Keratinocyte (primary cell): ENCODE measurements around the gene IVL. TPM values are rescaled to one million over a fixed set of nuclear protein-coding genes. Genes with fewer than 3 reads are reported as not detected.
A peak's percentile ranks its signal among the peaks of the same experiment; 100 is the strongest.

Experiments
- DNase-seq: peaks from one replicate; pipeline ENCODE4 v3.0.0-alpha.2; 2011; ENCODE audit warnings: low read depth, missing footprints, low spot score
- FAIRE-seq: peaks from 2 replicates; lab custom pipeline; 2011; peaks lifted over from hg19 to GRCh38; lab: Jason Lieb, UNC
- H2AFZ ChIP-seq: 2 replicates; pipeline ENCODE4 v1.6.0; 2012; ENCODE audit warnings: low read length, control low read depth, inconsistent platforms; ENCODE audit not compliant: control insufficient read depth
- H3K27ac ChIP-seq: 2 replicates; pipeline ENCODE4 v1.5.1; 2011; ENCODE audit warnings: low read length; ENCODE audit not compliant: control insufficient read depth, insufficient read depth
- H3K27me3 ChIP-seq: 3 replicates; pipeline ENCODE4 v1.6.0; 2011; ENCODE audit warnings: low read length; ENCODE audit not compliant: control insufficient read depth, insufficient read depth; ENCODE audit errors: extremely low read depth
- H3K36me3 ChIP-seq, 2 experiments: 2 replicates in 1 of 2; 3 replicates in 1 of 2; pipeline ENCODE4 v1.5.1; 2011; ENCODE audit warnings: low read length in 2 of 2, mild to moderate bottlenecking in 1 of 2; ENCODE audit not compliant: control insufficient read depth in 2 of 2, insufficient read depth in 2 of 2; ENCODE audit errors: extremely low read depth in 1 of 2
- H3K4me1 ChIP-seq: 3 replicates; pipeline ENCODE4 v1.5.1; 2011; ENCODE audit warnings: low read length; ENCODE audit not compliant: control insufficient read depth, insufficient read depth; ENCODE audit errors: extremely low read depth
- H3K4me2 ChIP-seq: 3 replicates; pipeline ENCODE4 v1.6.0; 2011; ENCODE audit warnings: low read depth, low read length; ENCODE audit not compliant: control insufficient read depth, insufficient read depth; ENCODE audit errors: extremely low read depth
- H3K4me3 ChIP-seq, 3 experiments: fragments of 200-600 bp in 1 of 3; sonication (generic) in 1 of 3; 2 replicates in 2 of 3; 3 replicates in 1 of 3; pipeline ENCODE4 v1.5.1; 2011 to 2016; ENCODE audit warnings: low read length in 3 of 3, mild to moderate bottlenecking in 3 of 3, control low read depth in 2 of 3, inconsistent platforms in 1 of 3, low read depth in 1 of 3, mixed read lengths in 1 of 3, mixed run types in 1 of 3, moderate library complexity in 1 of 3; ENCODE audit not compliant: control insufficient read depth in 2 of 3, insufficient read depth in 2 of 3; ENCODE audit errors: extremely low read depth in 1 of 3
- H3K79me2 ChIP-seq: 2 replicates; pipeline ENCODE4 v1.6.0; 2012; ENCODE audit warnings: low read length; ENCODE audit not compliant: control insufficient read depth, insufficient read depth
- H3K9ac ChIP-seq: 3 replicates; pipeline ENCODE4 v1.6.0; 2011; ENCODE audit warnings: low read length; ENCODE audit not compliant: control insufficient read depth, insufficient read depth; ENCODE audit errors: extremely low read depth
- H3K9me1 ChIP-seq: 3 replicates; pipeline ENCODE4 v1.6.0; 2011; ENCODE audit warnings: low read length; ENCODE audit not compliant: control insufficient read depth, insufficient read depth; ENCODE audit errors: extremely low read depth
- H3K9me3 ChIP-seq: 2 replicates; pipeline ENCODE4 v1.5.1; 2012; ENCODE audit warnings: low read depth, low read length; ENCODE audit not compliant: control insufficient read depth
- H4K20me1 ChIP-seq: 3 replicates; pipeline ENCODE4 v1.6.0; 2011; ENCODE audit warnings: low read length; ENCODE audit not compliant: control insufficient read depth, insufficient read depth; ENCODE audit errors: extremely low read depth
- CTCF ChIP-seq, 3 experiments: IDR thresholded peaks in 1 of 3; conservative IDR thresholded peaks in 1 of 3; optimal IDR thresholded peaks in 1 of 3; 2 replicates in 2 of 3; 3 replicates in 1 of 3; pipeline versions ENCODE3 to v1.5.1; 2011; ENCODE audit warnings: low read length in 3 of 3, mild to moderate bottlenecking in 3 of 3, moderate library complexity in 2 of 3, control low read depth in 1 of 3, inconsistent platforms in 1 of 3; ENCODE audit not compliant: insufficient read depth in 2 of 3; ENCODE audit errors: extremely low read depth in 1 of 3
- EZH2 ChIP-seq: IDR thresholded peaks from one replicate; pipeline ENCODE4 v1.6.1; 2012; ENCODE audit warnings: inconsistent platforms, mild to moderate bottlenecking, low read length, moderate library complexity
- dilution Hi-C: fragments of 300-500 bp; cut with MboI; formaldehyde crosslinking; loops from one replicate; pipeline ENCODE4 v1.7.0; 2020; ENCODE audit warnings: low sequenced_read_pairs; ENCODE audit not compliant: extremely low pct_ligation_motif_present
- polyA plus RNA-seq, 5 experiments: library from polyadenylated mRNA; depleted of rRNA in 3 of 5; stranded (reverse) in 3 of 5; stranded (forward) in 1 of 5; unstranded in 1 of 5; fragments of >200 nt; gene quantifications; 1 replicate in 1 of 5; 2 replicates in 3 of 5; 3 replicates in 1 of 5; pipeline versions ENCODE4 v1.2.1 to v1.2.3, GENCODE V29; 2011 to 2012; ENCODE audit warnings: missing spikeins in 2 of 5, low read depth in 1 of 5, low replicate concordance in 1 of 5

Gene IVL
- polyA plus RNA-seq, 1 donor (not counting 4 experiments of a cell fraction or from before 2014, with no cell fraction given): 89.2 TPM

GRCh38 chr1:152884966-152885624, 23.3 kb upstream of the IVL start:
- H3K4me3 ChIP-seq: no peak overlapping the region
- H3K9ac ChIP-seq: no peak overlapping the region
- H3K79me2 ChIP-seq: no peaks in the 10 kb centered on the region
- dilution Hi-C loops: no loop called here
- no peaks in the 10 kb centered on the region for H3K9me3 ChIP-seq
- no peaks in the 10 kb centered on the region for H3K27me3 ChIP-seq
- no peaks in the 10 kb centered on the region for H3K36me3 ChIP-seq
- H3K27ac ChIP-seq: no peak overlapping the region
- DNase-seq (no peak), FAIRE-seq (peak; percentile 86)
- H4K20me1 ChIP-seq: no peaks in the 10 kb centered on the region
- TF ChIP-seq EZH2: no peak
- no peak for TF ChIP-seq CTCF (optimal IDR thresholded peaks at IDR 0.05 in 1 of 3, IDR thresholded peaks at IDR 0.05 in 1 of 3, conservative IDR thresholded peaks at IDR 0.05 in 1 of 3; ENCODE audit: extremely low read depth in 1 of 3, insufficient read depth in 2 of 3, low read length in 3 of 3)
- H3K4me2 ChIP-seq: peak overlapping the region; percentile 38
- no peak overlapping the region for H2AFZ ChIP-seq
- peaks cover 54% of the 10 kb centered on the region for H3K4me1 ChIP-seq
- H3K9me1 ChIP-seq: no peaks in the 10 kb centered on the region

GRCh38 chr1:152886085-152886484, 22.3 kb upstream of the IVL start:
- H3K4me1 ChIP-seq: peaks cover 44% of the 10 kb centered on the region
- DNase-seq (no peak), FAIRE-seq (no peak)
- no peaks in the 10 kb centered on the region for H3K36me3 ChIP-seq
- no peak overlapping the region for H2AFZ ChIP-seq
- no peaks in the 10 kb centered on the region for H3K9me3 ChIP-seq
- no peaks in the 10 kb centered on the region for H3K9me1 ChIP-seq
- H3K9ac ChIP-seq: no peak overlapping the region
- no peak overlapping the region for H3K4me3 ChIP-seq
- no peaks in the 10 kb centered on the region for H3K27me3 ChIP-seq
- no peak for TF ChIP-seq EZH2
- no peak for TF ChIP-seq CTCF (optimal IDR thresholded peaks at IDR 0.05 in 1 of 3, IDR thresholded peaks at IDR 0.05 in 1 of 3, conservative IDR thresholded peaks at IDR 0.05 in 1 of 3; ENCODE audit: extremely low read depth in 1 of 3, insufficient read depth in 2 of 3, low read length in 3 of 3)
- H4K20me1 ChIP-seq: no peaks in the 10 kb centered on the region
- no peaks in the 10 kb centered on the region for H3K79me2 ChIP-seq
- H3K4me2 ChIP-seq: no peak overlapping the region
- dilution Hi-C loops: no loop called here
- H3K27ac ChIP-seq: no peak overlapping the region
